Measurements from ENCODE around the gene RELA. TPM values are rescaled to one million over a fixed set of nuclear protein-coding genes. Genes with fewer than 3 reads are reported as not detected.

Gene RELA
- total and polyA plus RNA-seq, 2 experiments from 2014 or later = 18.5 to 22.8 TPM

GRCh38 chr11:65633390-65634108 lies 29.2 kb downstream of the RELA start (continued):
- no peak for TF ChIP-seq CTCF (conservative IDR thresholded peaks at IDR 0.05; ENCODE audit: low read depth in 2 of 2)
- TF ChIP-seq CREB1 (CRISPR knock-in tag; IDR thresholded peaks at IDR 0.05; ENCODE audit: low read depth) = no peak
- no peak for TF ChIP-seq POLR2AphosphoS5 (IDR thresholded peaks at IDR 0.05; ENCODE audit: low read depth)
- TF ChIP-seq EZH2phosphoT487 (IDR thresholded peaks at IDR 0.05; ENCODE audit: unreplicated experiment) = no peak
- TF ChIP-seq ZNF331 (CRISPR knock-in tag; IDR thresholded peaks at IDR 0.05; ENCODE audit: low read depth) = no peak
- no peak for TF ChIP-seq ETS1 (IDR thresholded peaks at IDR 0.05)
- no peak for TF ChIP-seq STAT1 (IDR thresholded peaks at IDR 0.05; ENCODE audit: unreplicated experiment)
- no peak for TF ChIP-seq JUNB (IDR thresholded peaks at IDR 0.05; ENCODE audit: unreplicated experiment)
- TF ChIP-seq EZH2 (IDR thresholded peaks at IDR 0.05; ENCODE audit: low read depth, unreplicated experiment) = no peak
- no peak for TF ChIP-seq REST (IDR thresholded peaks at IDR 0.05; ENCODE audit: unreplicated experiment)
- no peak for TF ChIP-seq NANOG (IDR thresholded peaks at IDR 0.05; ENCODE audit: borderline replicate concordance)

GRCh38 chr11:65630215-65630614 lies 32.5 kb downstream of the RELA start:
- no peak overlapping the region for H3K27ac ChIP-seq (ENCODE audit: low read depth)
- Mint-ChIP-seq H3K4me3 (no peak overlapping the region), H3K4me1 (no peaks in the 10 kb centered on the region; the same call in 2 of the 3 replicates), H3K36me3 (ENCODE audit: low read depth) (peaks cover 42% of the 10 kb centered on the region), H3K9me3 (no peaks in the 10 kb centered on the region), H3K27me3 (ENCODE audit: insufficient read depth, low read depth, poor library complexity) (peaks cover 9% of the 10 kb centered on the region), H3K27ac (no peak overlapping the region)
- no peaks in the 10 kb centered on the region for H3K4me1 ChIP-seq (ENCODE audit: insufficient read depth)
- no peaks in the 10 kb centered on the region for H3K9me2 ChIP-seq (ENCODE audit: insufficient read depth)
- no peaks in the 10 kb centered on the region for H3K79me2 ChIP-seq (replicated peaks; ENCODE audit: insufficient read depth)
- DNase-seq (ENCODE audit: low spot score) = no peak
- H3K27me3 ChIP-seq (ENCODE audit: insufficient read depth) = no peaks in the 10 kb centered on the region
- no peak for ATAC-seq
- no peaks in the 10 kb centered on the region; the same call in 1 of the 2 replicates for H3F3A ChIP-seq (replicated peaks; ENCODE audit: low read depth)
- H4K20me1 ChIP-seq (replicated peaks; ENCODE audit: insufficient read depth) = no peaks in the 10 kb centered on the region; the same call in 1 of the 2 replicates
- H3K4me2 ChIP-seq = no peak overlapping the region
- H3K36me3 ChIP-seq (ENCODE audit: insufficient read depth) = peaks cover 12% of the 10 kb centered on the region
- no peak overlapping the region for H2AFZ ChIP-seq
- H3K4me3 ChIP-seq = no peak overlapping the region
- TF ChIP-seq CREB1 (CRISPR knock-in tag; IDR thresholded peaks at IDR 0.05; ENCODE audit: low read depth) (no peak), REST (IDR thresholded peaks at IDR 0.05; ENCODE audit: unreplicated experiment) (no peak), JUNB (IDR thresholded peaks at IDR 0.05; ENCODE audit: unreplicated experiment) (no peak), STAT1 (IDR thresholded peaks at IDR 0.05; ENCODE audit: unreplicated experiment) (no peak), ZNF331 (CRISPR knock-in tag; IDR thresholded peaks at IDR 0.05; ENCODE audit: low read depth) (no peak)
